Endothelial cell (in vitro differentiated cells): Measurements from ENCODE around the gene MRPL22. TPM values are rescaled to one million over a fixed set of nuclear protein-coding genes. Genes with fewer than 3 reads are reported as not detected.
A peak's percentile ranks its signal among the peaks of the same experiment; 100 is the strongest.
"Not testable (repeated sequence)": the region's sequence is repeated elsewhere in the genome, so short reads cannot be mapped to it uniquely, and the experiment has no call there.

Source experiments
- DNase-seq: peaks from one replicate; pipeline ENCODE4 v3.0.0; 2021; ENCODE audit warnings: low spot score
- H3K27ac Mint-ChIP-seq: one replicate; pipeline ENCODE4 v1.8.0; 2021; ENCODE audit warnings: mixed read lengths, inconsistent platforms; ENCODE audit not compliant: unreplicated experiment
- H3K27me3 Mint-ChIP-seq: one replicate; pipeline ENCODE4 v1.8.0; 2021; ENCODE audit warnings: mild to moderate bottlenecking, moderate library complexity, mixed read lengths, inconsistent platforms; ENCODE audit not compliant: unreplicated experiment
- H3K36me3 Mint-ChIP-seq: one replicate; pipeline ENCODE4 v1.8.0; 2021; ENCODE audit warnings: mild to moderate bottlenecking, low read depth, mixed read lengths, inconsistent platforms; ENCODE audit not compliant: unreplicated experiment
- H3K4me1 Mint-ChIP-seq: one replicate; pipeline ENCODE4 v1.8.0; 2021; ENCODE audit warnings: mild to moderate bottlenecking, mixed read lengths, inconsistent platforms; ENCODE audit not compliant: unreplicated experiment
- H3K4me3 Mint-ChIP-seq: one replicate; pipeline ENCODE4 v1.8.0; 2021; ENCODE audit warnings: mild to moderate bottlenecking, mixed read lengths, inconsistent platforms; ENCODE audit not compliant: unreplicated experiment
- H3K9me3 Mint-ChIP-seq: one replicate; pipeline ENCODE4 v1.8.0; 2021; ENCODE audit warnings: mixed read lengths, inconsistent platforms; ENCODE audit not compliant: unreplicated experiment
- CTCF ChIP-seq: fragments of 200-600 bp; sonication (generic); IDR thresholded peaks from one replicate; pipeline ENCODE4 v1.5.0; 2021; ENCODE audit warnings: antibody characterized with exemption; ENCODE audit not compliant: unreplicated experiment
- total RNA-seq: library from RNA; stranded (reverse); fragmentation: NEBNext Ultra II Directional; extraction: Animal tissue kit (Norgen Biotek cat#: 25700); gene quantifications from one replicate; pipeline ENCODE4 v1.2.1, GENCODE V29; 2021; ENCODE audit not compliant: unreplicated experiment

The MRPL22 gene
- total RNA-seq, 1 donor from 2014 or later: 63.6 TPM

- H3K4me3 Mint-ChIP-seq: no peak overlapping the region
- no peaks in the 10 kb centered on the region for H3K9me3 Mint-ChIP-seq
- H3K27ac Mint-ChIP-seq: no peak overlapping the region
- DNase-seq: no peak
- peaks cover 2% of the 10 kb centered on the region for H3K27me3 Mint-ChIP-seq
- H3K4me1 Mint-ChIP-seq: no peaks in the 10 kb centered on the region
- peaks cover 11% of the 10 kb centered on the region for H3K36me3 Mint-ChIP-seq
- no peak for TF ChIP-seq CTCF
Observed at GRCh38 chr5:154933537-154933936, 7.3 kb upstream of the MRPL22 start.

GRCh38 chr5:154934881-154935280, 6.0 kb upstream of the MRPL22 start:
- H3K27ac Mint-ChIP-seq: no peak overlapping the region
- TF ChIP-seq CTCF: no peak
- H3K4me1 Mint-ChIP-seq: peaks cover 2% of the 10 kb centered on the region
- H3K9me3 Mint-ChIP-seq: no peaks in the 10 kb centered on the region
- DNase-seq: no peak
- H3K4me3 Mint-ChIP-seq: no peak overlapping the region
- H3K27me3 Mint-ChIP-seq: peaks cover 2% of the 10 kb centered on the region
- peaks cover 11% of the 10 kb centered on the region for H3K36me3 Mint-ChIP-seq

- H3K9me3 Mint-ChIP-seq: no peaks in the 10 kb centered on the region
- peak overlapping the region; percentile 93 for H3K4me3 Mint-ChIP-seq
- H3K27ac Mint-ChIP-seq: no peak overlapping the region
- DNase-seq: no peak
- peaks cover 13% of the 10 kb centered on the region for H3K4me1 Mint-ChIP-seq
- TF ChIP-seq CTCF: no peak
- H3K36me3 Mint-ChIP-seq: no peaks in the 10 kb centered on the region
- H3K27me3 Mint-ChIP-seq: peaks cover 4% of the 10 kb centered on the region
Observed at GRCh38 chr5:154937186-154937717, 3.6 kb upstream of the MRPL22 start.

GRCh38 chr5:154937718-154938466, 3.0 kb upstream of the MRPL22 start, which contains the start of gene GEMIN5:
Gene GEMIN5 (minus strand): TSS chr5:154938211. CDS start chr5:154938133, 78 bp downstream.
- Mint-ChIP-seq H3K9me3 (no peaks in the 10 kb centered on the region), H3K36me3 (no peaks in the 10 kb centered on the region), H3K4me3 (peak within 1 kb of the TSS; percentile 93), H3K27ac (no peak within 1 kb of the TSS), H3K27me3 (peaks cover 4% of the 10 kb centered on the region), H3K4me1 (peaks cover 18% of the 10 kb centered on the region)
- DNase-seq: peak; percentile 82
- TF ChIP-seq CTCF: no peak

- Mint-ChIP-seq H3K27ac (peak overlapping the region; percentile 2), H3K4me1 (peaks cover 20% of the 10 kb centered on the region)
- not testable (repeated sequence) for H3K27me3 Mint-ChIP-seq, H3K36me3 Mint-ChIP-seq, H3K9me3 Mint-ChIP-seq, DNase-seq, H3K4me3 Mint-ChIP-seq
Observed at GRCh38 chr5:154939387-154939786, 1.5 kb upstream of the MRPL22 start.
